Measurements from ENCODE around the gene DNAJC25. TPM values are rescaled to one million over a fixed set of nuclear protein-coding genes. Genes with fewer than 3 reads are reported as not detected.

The DNAJC25 gene
- polyA plus RNA-seq, 3 donors, result 1.1 to 6.0 (median 1.6) TPM

DNA sequence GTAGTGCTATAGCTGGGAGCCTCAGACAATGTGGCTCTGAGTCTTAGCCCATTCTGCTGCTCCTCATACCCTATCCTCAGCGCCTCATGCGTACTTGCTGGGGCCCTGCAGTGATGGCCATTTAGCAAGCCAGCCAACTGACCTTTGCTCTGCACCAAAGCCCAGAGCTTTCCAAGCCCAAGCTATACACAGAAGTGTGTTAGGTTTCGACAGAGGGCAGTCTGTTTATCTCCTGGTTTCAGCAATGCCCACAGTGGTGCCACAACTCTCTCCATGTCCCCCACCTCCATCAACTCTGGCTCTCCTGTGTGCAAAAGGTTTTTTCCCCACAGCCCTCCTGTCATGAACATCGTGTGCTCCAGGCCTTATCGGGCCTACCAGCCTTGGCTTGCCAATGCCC is 47.2 kb downstream of the DNAJC25 start:
- TF ChIP-seq, protein P1, sequence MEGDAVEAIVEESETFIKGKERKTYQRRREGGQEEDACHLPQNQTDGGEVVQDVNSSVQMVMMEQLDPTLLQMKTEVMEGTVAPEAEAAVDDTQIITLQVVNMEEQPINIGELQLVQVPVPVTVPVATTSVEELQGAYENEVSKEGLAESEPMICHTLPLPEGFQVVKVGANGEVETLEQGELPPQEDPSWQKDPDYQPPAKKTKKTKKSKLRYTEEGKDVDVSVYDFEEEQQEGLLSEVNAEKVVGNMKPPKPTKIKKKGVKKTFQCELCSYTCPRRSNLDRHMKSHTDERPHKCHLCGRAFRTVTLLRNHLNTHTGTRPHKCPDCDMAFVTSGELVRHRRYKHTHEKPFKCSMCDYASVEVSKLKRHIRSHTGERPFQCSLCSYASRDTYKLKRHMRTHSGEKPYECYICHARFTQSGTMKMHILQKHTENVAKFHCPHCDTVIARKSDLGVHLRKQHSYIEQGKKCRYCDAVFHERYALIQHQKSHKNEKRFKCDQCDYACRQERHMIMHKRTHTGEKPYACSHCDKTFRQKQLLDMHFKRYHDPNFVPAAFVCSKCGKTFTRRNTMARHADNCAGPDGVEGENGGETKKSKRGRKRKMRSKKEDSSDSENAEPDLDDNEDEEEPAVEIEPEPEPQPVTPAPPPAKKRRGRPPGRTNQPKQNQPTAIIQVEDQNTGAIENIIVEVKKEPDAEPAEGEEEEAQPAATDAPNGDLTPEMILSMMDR (IDR thresholded peaks at IDR 0.05), result no peak
- H3K4me1 ChIP-seq (ENCODE audit: control insufficient read depth in 1 of 2, insufficient read depth in 2 of 2, low read length in 2 of 2), result no peaks in the 10 kb centered on the region
- DNase-seq, result no peak
- H3K36me3 ChIP-seq (replicated peaks in 1 of 2; ENCODE audit: control insufficient read depth in 1 of 2, insufficient read depth in 2 of 2, low read length in 2 of 2), result peaks cover 12 to 28% of the 10 kb centered on the region in 2 donors
- no peak overlapping the region for H3K4me3 Mint-ChIP-seq
- no peaks in the 10 kb centered on the region for H3K27me3 ChIP-seq (ENCODE audit: control insufficient read depth in 2 of 2, insufficient read depth in 2 of 2, low read length in 2 of 2)
- no peak overlapping the region for H2AFZ ChIP-seq (ENCODE audit: insufficient read depth, low read depth, low read length, poor library complexity, severe bottlenecking)
- H3K79me2 ChIP-seq (ENCODE audit: insufficient read depth, low read length), result no peaks in the 10 kb centered on the region
- H3K4me2 ChIP-seq (replicated peaks; ENCODE audit: extremely low read depth, low read length, poor library complexity, severe bottlenecking), result no peak overlapping the region
- H3K9ac ChIP-seq (ENCODE audit: insufficient read depth, low read length, poor library complexity, severe bottlenecking), result no peak overlapping the region
- no peaks in the 10 kb centered on the region for H3K9me3 ChIP-seq (replicated peaks in 1 of 2; ENCODE audit: control insufficient read depth in 1 of 2, insufficient read depth in 1 of 2, low read length in 2 of 2)
- H3K27ac Mint-ChIP-seq, result peak overlapping the region in 1 of 7 donors; percentile 38
- H3K27me3 Mint-ChIP-seq (ENCODE audit: low read depth in 3 of 3), result no peaks in the 10 kb centered on the region
- intact Hi-C loops (cut with micrococcal nuclease), result no loop called here
- peaks cover 0 to 4% (median 0%) of the 10 kb centered on the region in 7 donors for H3K9me3 Mint-ChIP-seq
- H3K4me3 ChIP-seq (replicated peaks in 1 of 3; ENCODE audit: low read depth in 2 of 3, low read length in 3 of 3), result no peak overlapping the region
- H4K20me1 ChIP-seq (ENCODE audit: insufficient read depth, low read length), result peaks cover 3% of the 10 kb centered on the region
- peaks cover 17 to 36% of the 10 kb centered on the region in 2 donors for H3K36me3 Mint-ChIP-seq
- H3K4me1 Mint-ChIP-seq, result no peaks in the 10 kb centered on the region
- 99% methylated on average over 5 of the region's 5 CpGs for WGBS (ENCODE audit: insufficient coverage)
- no peak overlapping the region for H3K27ac ChIP-seq (ENCODE audit: low read depth in 1 of 2, low read length in 2 of 2)

DNA sequence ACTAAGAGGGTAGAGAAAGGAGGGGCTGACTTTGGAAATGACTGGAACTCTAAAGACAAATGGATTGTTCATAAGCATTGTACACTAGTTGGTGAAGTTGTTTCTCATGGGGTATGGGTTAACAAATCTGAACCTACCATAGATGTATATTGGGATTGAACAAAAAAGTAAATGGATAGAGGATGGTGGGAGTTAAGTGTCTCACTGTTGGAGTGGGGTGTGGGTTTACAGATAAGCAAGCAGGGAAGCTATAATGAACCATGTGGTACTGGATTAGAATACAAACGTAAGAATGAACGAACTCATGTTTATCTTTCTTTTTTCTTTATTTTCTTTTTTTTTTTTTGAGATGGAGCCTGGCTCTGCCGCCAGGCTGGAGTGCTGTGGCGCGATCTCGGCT is 48.1 kb downstream of the DNAJC25 start:
- Histone ChIP-seq H2AFZ (ENCODE audit: insufficient read depth, low read depth, low read length, poor library complexity, severe bottlenecking) (no peak overlapping the region), H3K9me3 (replicated peaks in 1 of 2; ENCODE audit: control insufficient read depth in 1 of 2, insufficient read depth in 1 of 2, low read length in 2 of 2) (no peaks in the 10 kb centered on the region), H3K4me2 (replicated peaks; ENCODE audit: extremely low read depth, low read length, poor library complexity, severe bottlenecking) (no peak overlapping the region), H3K27ac (ENCODE audit: low read depth in 1 of 2, low read length in 2 of 2) (no peak overlapping the region), H3K79me2 (ENCODE audit: insufficient read depth, low read length) (no peaks in the 10 kb centered on the region), H3K4me1 (ENCODE audit: control insufficient read depth in 1 of 2, insufficient read depth in 2 of 2, low read length in 2 of 2) (no peaks in the 10 kb centered on the region), H3K27me3 (ENCODE audit: control insufficient read depth in 2 of 2, insufficient read depth in 2 of 2, low read length in 2 of 2) (no peaks in the 10 kb centered on the region), H3K9ac (ENCODE audit: insufficient read depth, low read length, poor library complexity, severe bottlenecking) (no peak overlapping the region), H3K36me3 (replicated peaks in 1 of 2; ENCODE audit: control insufficient read depth in 1 of 2, insufficient read depth in 2 of 2, low read length in 2 of 2) (peaks cover 12 to 28% of the 10 kb centered on the region in 2 donors), H4K20me1 (ENCODE audit: insufficient read depth, low read length) (no peaks in the 10 kb centered on the region), H3K4me3 (replicated peaks in 1 of 3; ENCODE audit: low read depth in 2 of 3, low read length in 3 of 3) (no peak overlapping the region)
- Mint-ChIP-seq H3K4me3 (no peak overlapping the region), H3K27me3 (ENCODE audit: low read depth in 3 of 3) (no peaks in the 10 kb centered on the region), H3K27ac (no peak overlapping the region), H3K36me3 (peaks cover 17 to 36% of the 10 kb centered on the region in 2 donors), H3K9me3 (peaks cover 0 to 3% (median 0%) of the 10 kb centered on the region in 7 donors), H3K4me1 (no peaks in the 10 kb centered on the region)
- DNase-seq, result no peak
- intact Hi-C loops (cut with micrococcal nuclease), result no loop called here
- WGBS (ENCODE audit: insufficient coverage), result 97% methylated on average over 6 of the region's 6 CpGs
- TF ChIP-seq, protein P1 (IDR thresholded peaks at IDR 0.05), result no peak

All from CD14-positive monocyte (primary cell).